ENCODE results near the gene OXCT1. TPM values are rescaled to one million over a fixed set of nuclear protein-coding genes. Genes with fewer than 3 reads are reported as not detected.

The OXCT1 gene
- total and polyA plus RNA-seq, 2 of the 4 experiments (the other 2 are of a cell fraction), result 14.2 to 16.3 TPM

- peak within 1 kb of the TSS; percentile 86 for H3K4me2 ChIP-seq (ENCODE audit: low read depth, low read length)
- intact Hi-C loops (cut with micrococcal nuclease), result loop anchor here (1.0 to 5.0 kb wide), 3 partner anchors 21 to 1138 kb away; partner anchors contain the start of genes ANXA2R and FBXO4
- POLR2A ChIA-PET (ENCODE audit: unreplicated experiment), result interaction anchor here (0.5 to 0.7 kb wide), 2 partner anchors 22 to 24 kb away, joined by 3 to 4 read pairs; no protein-coding TSS in a partner anchor
- TF ChIP-seq CHD1 (IDR thresholded peaks at IDR 0.05; ENCODE audit: low read depth, low read length), result peak; percentile 81
- TF ChIP-seq MXI1 (IDR thresholded peaks at IDR 0.05; ENCODE audit: borderline replicate concordance, low read depth, low read length), result peak; percentile 52; the same call in 1 of the 2 replicates
- TF ChIP-seq USF2 (IDR thresholded peaks at IDR 0.05; ENCODE audit: low read depth, low read length), result peak; percentile 99
- TF ChIP-seq NFE2L2 (IDR thresholded peaks at IDR 0.05; ENCODE audit: low read depth, low read length), result no peak
- peak; percentile 55; the same call in 1 of the 2 replicates for TF ChIP-seq RFX5 (IDR thresholded peaks at IDR 0.05; ENCODE audit: low read depth, low read length)
- TF ChIP-seq CEBPB (IDR thresholded peaks at IDR 0.05; ENCODE audit: low read depth, low read length), result no peak
- peak; percentile 64; the same call in 1 of the 2 replicates for TF ChIP-seq ELK1 (IDR thresholded peaks at IDR 0.05; ENCODE audit: borderline replicate concordance, low read depth, low read length)
- peak; percentile 64; the same call in 1 of the 2 replicates for TF ChIP-seq FOS (IDR thresholded peaks at IDR 0.05; ENCODE audit: low read depth, low read length)
- no peak for TF ChIP-seq CTCF (conservative IDR thresholded peaks at IDR 0.05; ENCODE audit: low read depth, low read length)
- TF ChIP-seq POLR2A (IDR thresholded peaks at IDR 0.05; ENCODE audit: low read depth, low read length), result peak; percentile 97
- no peak for TF ChIP-seq RAD21 (IDR thresholded peaks at IDR 0.05; ENCODE audit: low read length)
- no peak for TF ChIP-seq SMC3 (IDR thresholded peaks at IDR 0.05; ENCODE audit: low read depth, low read length)
Measured at GRCh38 chr5:41903892-41904799, 33.9 kb upstream of the OXCT1 start, which contains the start of gene RIMOC1. Gene RIMOC1, plus strand, starts transcription at chr5:41904344. Its CDS starts 24 bp downstream, at chr5:41904368.

More at GRCh38 chr5:41903892-41904799, 33.9 kb upstream of the OXCT1 start, which contains the start of gene RIMOC1:
- Histone ChIP-seq H3K27ac (ENCODE audit: insufficient read depth, low read length) (peak within 1 kb of the TSS; percentile 90), H2BK120ac (ENCODE audit: low read depth, low read length) (peak within 1 kb of the TSS; percentile 7; the same call in 1 of the 2 replicates), H3K4ac (ENCODE audit: low read depth, low read length) (peak within 1 kb of the TSS; percentile 79), H2AK9ac (replicated peaks; ENCODE audit: low read depth, low read length, poor library complexity) (peak within 1 kb of the TSS; percentile 89), H3K23ac (ENCODE audit: low read depth, low read length) (peak within 1 kb of the TSS; percentile 83), H4K5ac (ENCODE audit: low read depth, low read length) (peak within 1 kb of the TSS; percentile 80), H3K18ac (ENCODE audit: low read depth, low read length) (peak within 1 kb of the TSS; percentile 58; the same call in 1 of the 2 replicates), H3K27me3 (ENCODE audit: control insufficient read depth, insufficient read depth, low read length) (no peaks in the 10 kb centered on the region), H3K36me3 (ENCODE audit: control insufficient read depth, insufficient read depth, low read length) (peaks cover 4% of the 10 kb centered on the region), H3K9me3 (ENCODE audit: control insufficient read depth, insufficient read depth, low read length) (no peaks in the 10 kb centered on the region), H3K56ac (ENCODE audit: extremely low read depth, insufficient read depth, low read length) (peak within 1 kb of the TSS; percentile 59; the same call in 1 of the 2 replicates), H4K91ac (ENCODE audit: insufficient read depth, low read depth, low read length) (peak within 1 kb of the TSS; percentile 68), H3K4me1 (ENCODE audit: control insufficient read depth, insufficient read depth, low read length) (no peaks in the 10 kb centered on the region; the same call in 1 of the 2 replicates), H2AFZ (replicated peaks; ENCODE audit: low read length, poor library complexity) (peak within 1 kb of the TSS; percentile 95), H3K79me1 (ENCODE audit: low read depth in 1 of 2, low read length in 2 of 2) (peaks cover 11 to 19% of the 10 kb centered on the region in 2 experiments; a peak in 2 of 4 replicates), H3K9me1 (ENCODE audit: insufficient read depth, low read length) (no peaks in the 10 kb centered on the region; the same call in 1 of the 2 replicates), H3K4me3 (ENCODE audit: insufficient read depth, low read depth, low read length) (peak within 1 kb of the TSS; percentile 87), H2AK5ac (ENCODE audit: low read depth, low read length) (peak within 1 kb of the TSS; percentile 60; the same call in 1 of the 2 replicates), H2BK15ac (ENCODE audit: low read depth, low read length) (no peak within 1 kb of the TSS), H2BK5ac (ENCODE audit: low read depth, low read length, poor library complexity, severe bottlenecking) (peak within 1 kb of the TSS; percentile 75), H4K8ac (ENCODE audit: low read depth in 2 of 2, low read length in 2 of 2) (peak within 1 kb of the TSS; percentile 66 to 87), H3K9ac (ENCODE audit: low read depth, low read length) (peak within 1 kb of the TSS; percentile 94), H3K14ac (replicated peaks; ENCODE audit: low read depth, low read length) (peak within 1 kb of the TSS; percentile 91), H2BK20ac (ENCODE audit: low read depth, low read length) (no peak within 1 kb of the TSS), H4K20me1 (ENCODE audit: insufficient read depth, low read length) (no peaks in the 10 kb centered on the region; the same call in 1 of the 2 replicates)
- DNase-seq, result peak; percentile 100
- in situ Hi-C loops (cut with MboI; ENCODE audit: low sequenced_read_pairs) (no loop called here), dilution Hi-C loops (cut with HindIII; ENCODE audit: low sequenced_read_pairs, unreplicated experiment) (no loop called here)
- CTCF ChIA-PET, result interaction anchor here (0.8 kb wide), 1 partner anchor 26 kb away, joined by 3 read pairs; no protein-coding TSS in a partner anchor
- ATAC-seq (ENCODE audit: low read depth), result peak; percentile 99
- BruUV-seq (replicated peaks), result no TSS peak
- WGBS, 2 experiments (ENCODE audit: extremely low coverage in 2 of 2, insufficient read length in 1 of 2), result 0% methylated on average over 1 of the region's 55 CpGs; no CpG with 5 or more reads in 1 of the 2 experiments
